Right kidney (tissue), 9 donors: ENCODE data around the gene SEC61B.

Experiments
- DNase-seq: peaks from one replicate; pipeline ENCODE4 v3.0.0-alpha.2; 2016
- long read RNA-seq, 8 donors: transcript quantifications; one replicate each; lab custom pipeline, GENCODE V29; 2026

Gene SEC61B
- long read RNA-seq, donor 1, transcript SEC61B-201 (4 exons, 545 nt): major isoform, 305 of 333 reads
- long read RNA-seq, donor 1, transcript SEC61B-202 (2 exons, 687 nt): minor isoform, 5 of 333 reads
- long read RNA-seq, donor 1, partial matches to known transcripts: 22 of 333 reads
- long read RNA-seq, donor 1, other reads (novel, unspliced or antisense): 0 of 333 reads
- long read RNA-seq, donor 2, transcript SEC61B-201 (4 exons, 545 nt): major isoform, 202 of 254 reads
- long read RNA-seq, donor 2, partial matches to known transcripts: 52 of 254 reads
- long read RNA-seq, donor 2, other reads (novel, unspliced or antisense): 0 of 254 reads
- long read RNA-seq, donor 3, transcript SEC61B-201 (4 exons, 545 nt): major isoform, 92 of 112 reads
- long read RNA-seq, donor 3, partial matches to known transcripts: 19 of 112 reads
- long read RNA-seq, donor 3, other reads (novel, unspliced or antisense): 0 of 112 reads
- long read RNA-seq, donor 4, transcript SEC61B-201 (4 exons, 545 nt): major isoform, 211 of 246 reads
- long read RNA-seq, donor 4, partial matches to known transcripts: 32 of 246 reads
- long read RNA-seq, donor 4, other reads (novel, unspliced or antisense): 0 of 246 reads
- long read RNA-seq, donor 5, transcript SEC61B-201 (4 exons, 545 nt): major isoform, 226 of 259 reads
- long read RNA-seq, donor 5, partial matches to known transcripts: 30 of 259 reads
- long read RNA-seq, donor 5, other reads (novel, unspliced or antisense): 0 of 259 reads
- long read RNA-seq, donor 6, transcript SEC61B-201 (4 exons, 545 nt): major isoform, 185 of 234 reads
- long read RNA-seq, donor 6, partial matches to known transcripts: 47 of 234 reads
- long read RNA-seq, donor 6, other reads (novel, unspliced or antisense): 0 of 234 reads
- long read RNA-seq, donor 7, transcript SEC61B-201 (4 exons, 545 nt): major isoform, 314 of 396 reads
- long read RNA-seq, donor 7, partial matches to known transcripts: 77 of 396 reads
- long read RNA-seq, donor 7, other reads (novel, unspliced or antisense): 0 of 396 reads
- long read RNA-seq, donor 8, transcript SEC61B-201 (4 exons, 545 nt): major isoform, 202 of 217 reads
- long read RNA-seq, donor 8, transcript SEC61B-202 (2 exons, 687 nt): minor isoform, 5 of 217 reads
- long read RNA-seq, donor 8, partial matches to known transcripts: 9 of 217 reads
- long read RNA-seq, donor 8, other reads (novel, unspliced or antisense): 0 of 217 reads

DNA sequence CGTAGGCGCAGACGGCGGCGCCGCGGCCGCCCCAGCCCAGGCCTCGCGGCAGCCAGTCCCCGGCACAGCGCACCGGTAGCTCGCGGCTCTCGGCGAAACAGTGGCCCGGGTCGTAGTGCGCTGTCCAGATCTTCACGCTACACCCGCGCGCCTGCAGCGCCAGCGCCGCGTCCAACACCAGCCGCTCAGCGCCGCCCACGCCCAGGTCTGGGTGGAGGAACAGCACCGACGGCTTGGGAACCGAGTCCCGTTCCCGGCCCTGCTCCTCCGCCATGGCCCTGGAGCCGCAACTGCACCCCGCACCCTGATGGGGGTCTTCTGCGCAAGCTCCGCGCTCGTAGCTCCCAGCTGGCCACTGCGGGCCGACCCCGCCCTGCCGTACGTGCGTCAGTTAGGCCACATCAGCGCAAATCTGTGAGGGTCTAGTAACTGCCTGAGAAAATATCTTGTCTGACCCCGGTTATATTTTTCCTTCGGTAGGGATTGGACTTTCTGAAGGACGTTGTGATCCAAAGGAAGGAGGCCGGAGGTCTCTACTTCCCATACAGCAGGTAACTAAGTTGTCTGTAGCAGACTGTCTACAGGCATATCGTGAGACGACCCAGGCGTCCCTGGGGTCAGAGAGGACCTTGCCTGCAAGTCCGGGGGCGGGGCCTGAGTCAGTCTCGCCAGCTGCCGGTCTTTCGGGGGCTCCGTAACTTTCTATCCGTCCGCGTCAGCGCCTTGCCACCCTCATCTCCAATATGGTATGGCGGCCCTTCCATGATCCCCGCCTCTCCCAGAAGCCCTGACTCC lies at the start of gene SEC61B, which contains the start of gene ALG2:
Gene SEC61B (plus strand): TSS at position 662 of the 795 bp plus-strand sequence. CDS start 82 bp downstream, at position 744.
Gene ALG2 (minus strand): TSS at position 322 of the 795 bp plus-strand sequence. CDS start 48 bp downstream, at position 274.
- peak; percentile 99 for DNase-seq

DNA sequence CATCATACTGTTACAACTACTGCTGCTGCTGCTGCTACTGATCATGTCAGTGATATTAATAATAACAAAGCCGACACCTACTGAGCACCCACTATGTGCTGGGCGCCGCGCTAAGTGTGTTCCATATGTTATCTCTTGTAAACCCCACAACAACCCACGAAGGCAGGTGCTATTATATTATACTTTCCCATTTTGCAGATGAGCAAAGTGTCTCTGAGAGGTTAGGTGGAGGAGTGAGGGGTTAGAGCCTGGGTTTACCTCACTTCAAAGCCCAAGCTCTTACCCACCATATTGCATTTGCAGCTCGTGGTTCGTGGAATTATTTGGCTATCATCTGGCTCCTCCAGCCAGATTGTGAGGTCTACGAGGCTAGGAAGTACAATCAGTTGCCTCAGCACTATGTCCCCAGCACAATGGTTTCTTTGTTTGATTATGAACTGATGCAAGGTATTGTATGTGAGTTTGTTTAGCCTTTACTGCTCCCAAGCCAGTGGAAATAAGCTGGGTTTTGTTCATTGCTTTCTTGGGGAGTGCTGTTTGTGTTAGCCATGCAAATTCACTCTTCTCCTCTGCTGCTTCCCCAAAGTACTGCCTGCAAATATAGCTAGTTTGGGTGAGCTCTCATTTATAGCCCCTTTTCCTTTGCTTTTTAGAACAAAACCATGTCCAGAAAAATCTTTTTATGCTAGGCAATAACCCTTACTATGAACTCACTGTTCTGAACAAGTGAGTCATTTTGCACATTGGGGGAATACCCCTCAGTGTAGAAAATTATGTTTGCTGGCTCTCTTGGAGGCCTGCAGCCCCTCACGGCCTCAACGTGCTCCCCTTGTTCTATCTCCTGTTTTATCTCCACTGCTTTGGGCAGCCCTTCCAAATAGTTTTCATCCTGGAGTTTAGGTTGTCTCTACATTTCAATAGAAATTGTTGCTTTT lies 48.2 kb upstream of the SEC61B start:
- no peak for DNase-seq

DNA sequence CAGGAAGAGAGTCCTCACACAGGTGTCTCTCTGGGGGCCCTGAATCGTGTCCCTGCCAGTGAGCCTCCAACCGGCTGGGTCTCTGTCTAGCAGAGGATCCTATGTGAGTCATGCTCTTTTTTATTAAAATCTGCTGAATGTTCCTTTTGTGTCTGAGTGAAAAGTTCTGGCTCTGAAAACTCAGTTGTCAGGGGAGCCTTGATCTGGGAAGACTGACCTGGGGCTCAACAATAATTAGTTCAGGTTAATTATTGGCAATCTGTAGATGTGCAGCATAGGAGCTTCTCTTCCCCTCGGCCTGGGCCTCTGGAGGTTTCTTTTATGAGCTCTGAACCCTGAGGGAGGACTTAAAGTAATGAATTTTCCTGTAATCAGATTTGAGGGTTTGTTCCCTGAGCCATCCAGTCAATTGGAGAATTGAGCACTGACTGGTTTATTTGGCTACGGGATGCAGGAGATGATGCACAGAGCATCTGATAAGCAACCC lies 45.5 kb upstream of the SEC61B start:
- DNase-seq: peak; percentile 20

DNA sequence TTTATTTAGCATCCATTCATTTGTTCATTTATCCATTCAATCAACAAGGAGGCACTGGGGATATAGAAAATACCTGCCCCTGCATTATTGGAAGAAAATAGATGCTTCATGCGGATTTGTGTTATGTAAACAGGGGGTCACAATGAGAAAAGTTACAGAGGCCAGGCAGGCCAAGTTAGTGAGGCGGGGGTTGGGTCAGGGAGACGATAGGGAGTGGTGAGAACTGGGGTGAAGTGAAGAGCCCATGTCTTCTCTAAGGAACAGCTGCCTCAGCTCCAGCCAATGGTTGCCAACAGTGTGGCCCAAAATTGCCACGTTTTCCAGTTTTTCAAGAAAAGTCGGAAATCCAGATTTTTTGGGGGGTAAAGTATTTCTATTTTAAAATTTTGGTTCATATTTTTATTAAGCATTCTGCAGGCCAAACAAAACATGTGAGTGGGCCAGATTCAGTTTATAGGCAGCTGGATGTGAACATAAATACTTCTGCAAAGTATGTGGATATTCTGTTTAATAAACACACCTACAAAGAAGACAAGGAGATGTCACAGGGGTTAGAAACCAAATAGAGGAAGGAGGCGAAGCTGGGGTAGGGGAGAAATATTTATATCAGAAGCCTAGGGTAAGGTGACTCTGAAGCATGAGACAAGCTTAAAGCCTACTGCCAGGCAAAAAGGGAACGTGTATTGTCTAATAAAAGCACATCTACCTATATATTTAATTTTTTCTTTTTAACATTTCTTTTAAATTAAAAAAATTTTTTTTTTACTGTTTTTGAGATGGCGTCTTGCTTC lies 44.3 kb upstream of the SEC61B start:
- no peak for DNase-seq

DNA sequence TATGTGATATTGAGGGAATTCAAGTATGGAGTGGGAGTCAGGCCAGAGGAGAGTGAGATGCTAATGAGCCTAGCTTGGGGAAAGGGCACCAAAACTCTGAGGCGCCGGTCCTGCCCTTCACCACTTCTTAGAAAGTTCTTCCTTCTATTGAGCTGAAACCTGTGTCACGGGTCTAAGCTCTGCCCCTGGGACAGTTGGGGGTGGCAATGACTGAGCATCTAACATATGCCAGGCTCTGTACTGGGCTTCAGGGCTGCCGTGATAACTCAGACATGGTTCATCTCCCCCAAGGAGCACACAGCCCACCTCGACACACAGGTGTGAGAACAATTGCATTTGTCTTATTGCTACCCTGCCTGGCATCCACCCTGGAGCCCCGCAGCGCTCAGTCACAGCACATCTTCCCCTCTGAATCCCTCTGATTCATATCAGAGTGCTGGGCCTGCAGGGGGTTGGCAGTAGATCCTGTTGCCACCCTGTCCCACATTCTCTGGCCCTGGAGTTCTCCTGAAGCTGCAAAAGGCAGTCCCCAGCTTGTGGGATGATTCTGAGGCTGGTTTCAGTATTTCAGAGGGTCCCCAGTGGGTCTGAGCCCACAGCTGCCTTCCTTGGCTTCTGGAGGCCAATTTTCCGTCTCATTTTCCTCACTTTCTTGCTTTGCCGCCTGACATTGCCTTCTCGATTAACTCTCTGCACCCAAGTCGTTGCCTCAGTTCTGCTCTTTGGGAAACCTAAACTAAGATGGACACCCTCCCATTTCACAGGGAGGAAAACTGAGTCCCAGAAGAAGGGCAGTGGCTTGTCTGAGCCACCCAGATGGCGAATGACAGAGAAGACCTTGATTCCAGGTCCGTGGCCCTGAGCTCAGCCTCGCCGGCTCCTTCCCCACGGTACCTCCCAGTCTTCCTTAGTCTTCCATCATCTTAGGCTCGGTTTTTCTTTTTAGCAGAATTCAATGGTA lies 42.9 kb upstream of the SEC61B start:
- DNase-seq: no peak

DNA sequence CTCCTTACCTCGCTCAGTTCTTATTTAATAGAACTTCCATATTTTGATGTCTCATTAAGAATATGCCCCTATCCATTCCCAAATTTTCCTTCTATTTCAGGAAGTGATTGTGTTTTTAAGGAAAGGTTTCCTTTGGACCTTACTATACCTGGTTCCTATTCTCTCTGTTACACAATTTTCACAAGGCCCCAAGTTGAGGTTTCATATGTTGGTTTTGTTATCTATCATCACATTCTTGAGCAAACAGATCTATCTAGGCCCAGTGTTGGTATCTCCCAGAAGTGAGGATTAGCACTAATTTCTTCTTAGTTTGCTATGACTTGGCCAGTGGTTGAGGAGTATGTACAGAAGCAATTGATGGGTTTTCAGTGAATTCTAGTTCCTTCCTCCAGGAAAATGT lies 41.9 kb upstream of the SEC61B start:
- DNase-seq: no peak

DNA sequence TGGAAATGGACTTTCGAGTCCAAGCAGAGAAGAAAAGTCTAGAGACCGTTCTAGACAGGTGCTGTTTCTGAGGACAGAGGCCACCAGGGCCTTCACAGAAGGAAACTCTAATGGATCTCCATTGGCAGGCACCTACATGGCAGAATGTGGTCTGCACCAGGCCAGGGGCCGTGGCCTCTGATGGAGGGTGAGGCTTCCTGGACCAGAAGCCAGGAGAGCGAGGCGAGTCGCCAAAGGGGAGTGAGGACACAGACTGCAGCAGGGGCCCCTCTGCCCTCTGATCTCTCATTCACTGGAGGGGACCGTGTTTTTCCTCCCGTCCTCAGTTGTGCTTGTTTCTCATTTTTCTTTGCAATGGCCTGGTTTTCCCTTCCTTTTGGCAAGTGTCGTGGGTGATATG lies 41.4 kb upstream of the SEC61B start:
- no peak for DNase-seq

DNA sequence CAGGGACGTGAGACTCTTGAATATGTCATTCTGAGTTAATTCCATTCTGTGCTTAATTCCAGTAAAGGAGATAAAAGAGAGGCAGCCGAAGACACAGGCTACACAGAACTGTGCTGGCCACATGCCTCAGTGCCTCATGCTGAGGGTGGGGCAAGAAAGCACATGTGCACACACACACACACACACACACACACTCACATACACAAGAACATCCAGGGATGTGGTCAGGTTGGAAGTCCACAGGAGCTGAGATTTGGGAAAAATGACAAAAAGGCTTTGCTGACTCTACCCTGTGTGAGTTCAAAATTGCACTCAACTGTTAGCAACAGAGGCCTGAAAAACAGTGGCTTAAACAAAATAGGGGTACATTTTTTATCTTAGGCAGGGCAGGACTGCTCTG lies 40.9 kb upstream of the SEC61B start:
- DNase-seq: no peak

DNA sequence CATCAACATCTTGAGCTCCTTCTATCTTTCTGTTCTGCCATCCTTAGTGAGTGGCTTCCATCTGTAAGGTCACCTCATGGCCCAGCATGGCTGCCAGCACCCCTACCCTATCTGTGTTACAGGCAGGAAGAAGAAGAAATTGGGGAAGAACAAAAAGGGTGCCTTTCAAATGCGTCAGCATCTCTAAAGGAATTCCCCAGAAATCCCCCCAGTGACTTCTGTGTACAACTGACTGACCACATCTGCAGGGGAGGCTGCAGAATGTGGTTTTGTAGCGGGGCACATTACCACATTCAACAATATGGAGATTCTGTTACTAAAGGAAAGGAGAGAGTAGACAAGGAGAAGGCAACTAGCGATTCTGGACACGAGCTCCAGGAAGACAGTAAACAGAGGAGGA lies 40.5 kb upstream of the SEC61B start:
- DNase-seq: no peak

DNA sequence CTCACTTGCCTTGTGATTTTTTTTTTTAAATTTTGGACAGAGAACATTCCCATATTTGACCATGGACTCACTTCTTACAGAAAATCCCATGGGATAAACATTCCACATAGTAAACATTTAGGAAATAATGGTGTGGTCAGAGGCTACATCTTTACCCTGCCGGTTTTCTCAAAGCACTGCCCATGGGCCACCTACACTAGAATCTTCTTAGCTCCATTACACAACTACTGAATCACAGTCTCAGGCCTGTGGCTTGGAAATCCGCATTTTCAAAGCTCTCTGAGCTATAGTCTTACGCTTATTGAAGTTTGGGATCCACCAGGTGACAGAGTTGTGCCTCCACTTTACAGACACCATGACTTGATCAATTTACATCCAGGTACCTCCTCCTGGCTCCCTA lies 39.7 kb upstream of the SEC61B start:
- no peak for DNase-seq

DNA sequence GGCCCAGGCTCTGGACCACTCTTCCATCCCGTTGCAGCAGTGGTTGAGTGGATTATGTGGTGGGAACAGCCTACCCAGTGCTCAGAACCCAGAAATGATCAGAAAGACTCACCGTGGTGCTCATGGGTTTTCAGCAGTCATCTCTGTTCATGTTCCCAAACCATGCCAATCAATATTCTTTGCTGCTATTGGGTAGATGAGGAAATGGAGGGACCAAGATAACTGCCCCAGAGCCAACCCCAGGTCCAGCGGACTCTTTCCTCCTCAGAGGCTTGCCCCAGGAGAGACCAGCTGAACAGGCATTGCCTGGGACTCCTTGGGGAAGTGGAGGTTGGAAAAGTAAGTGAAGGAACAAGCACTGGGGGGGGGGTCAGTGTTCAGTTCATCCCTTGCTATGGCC lies 38.5 kb upstream of the SEC61B start:
- DNase-seq: no peak

DNA sequence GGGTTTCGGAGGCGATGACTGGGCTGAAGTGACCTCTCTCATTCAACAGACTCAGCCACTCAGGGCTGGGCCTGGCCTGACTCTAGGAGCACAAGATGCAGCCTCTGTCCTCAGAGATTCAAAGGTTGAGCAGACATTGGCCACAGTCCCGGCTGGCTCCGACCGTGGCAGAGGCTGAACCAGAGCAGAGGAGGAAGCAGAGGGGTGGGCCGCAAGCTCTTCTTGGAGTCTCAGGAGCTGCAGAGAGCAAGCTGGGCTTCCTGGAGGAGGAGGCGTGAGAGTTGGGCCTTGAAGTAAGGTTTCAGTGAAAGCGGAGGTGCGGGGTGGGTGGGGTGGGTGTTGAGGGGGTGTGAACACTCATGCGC lies 38.0 kb upstream of the SEC61B start:
- no peak for DNase-seq

DNA sequence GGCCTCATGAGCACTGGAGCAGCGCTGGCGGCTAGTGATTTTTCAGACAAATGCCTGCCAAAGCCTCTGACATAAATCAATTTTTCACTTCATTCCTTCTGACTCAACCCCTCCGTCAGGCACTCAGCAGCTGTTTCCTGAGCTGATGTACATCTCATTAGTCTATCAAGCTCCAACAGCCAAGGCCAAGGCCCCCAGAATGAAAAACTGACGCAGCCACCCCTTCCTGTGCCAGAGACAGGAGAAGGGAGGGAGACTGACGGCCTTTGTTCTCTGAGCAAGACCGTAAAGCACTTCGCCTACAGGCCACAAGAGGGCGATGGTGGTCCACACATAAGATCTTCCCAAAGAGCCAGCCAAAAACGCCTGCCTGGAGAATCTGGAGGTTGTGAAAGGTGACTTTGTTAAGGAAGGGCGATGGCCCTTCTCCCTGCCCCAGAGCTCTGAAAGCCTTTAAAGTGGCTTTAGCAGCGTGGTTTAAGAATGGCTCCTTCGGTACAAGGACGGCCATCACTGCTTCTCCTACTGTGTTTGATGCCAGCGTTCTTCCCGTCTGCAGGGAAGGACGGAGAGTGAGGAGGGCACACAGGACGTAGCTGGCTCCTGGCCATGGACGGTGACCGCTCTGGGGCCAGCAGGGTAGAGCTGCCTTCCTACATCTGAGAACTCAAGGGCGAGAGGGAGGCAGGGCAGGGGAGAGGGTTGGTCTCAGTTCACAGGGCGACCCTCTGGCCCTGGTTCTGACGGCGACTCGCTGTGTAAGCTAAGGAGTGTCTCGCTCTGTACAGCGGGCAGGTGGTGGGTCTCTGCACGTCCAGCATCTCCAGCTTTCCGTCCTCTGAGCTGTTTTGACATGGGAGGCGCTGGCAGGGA lies 37.4 kb upstream of the SEC61B start:
- peak; percentile 80 for DNase-seq

DNA sequence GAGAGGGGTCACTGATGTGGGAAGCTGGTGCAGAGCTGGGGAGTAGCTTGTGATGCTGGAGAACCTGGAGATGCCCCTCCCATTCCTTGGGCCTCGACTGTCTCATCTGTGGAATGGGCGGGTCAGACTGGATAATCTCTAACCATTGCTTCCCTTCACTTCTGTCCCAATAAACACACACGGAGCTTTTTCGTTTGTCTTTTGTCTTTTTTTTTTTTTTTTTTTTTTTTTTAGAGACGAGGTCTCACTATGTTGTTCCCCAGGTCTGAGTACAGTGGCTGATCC lies 36.8 kb upstream of the SEC61B start:
- no peak for DNase-seq

DNA sequence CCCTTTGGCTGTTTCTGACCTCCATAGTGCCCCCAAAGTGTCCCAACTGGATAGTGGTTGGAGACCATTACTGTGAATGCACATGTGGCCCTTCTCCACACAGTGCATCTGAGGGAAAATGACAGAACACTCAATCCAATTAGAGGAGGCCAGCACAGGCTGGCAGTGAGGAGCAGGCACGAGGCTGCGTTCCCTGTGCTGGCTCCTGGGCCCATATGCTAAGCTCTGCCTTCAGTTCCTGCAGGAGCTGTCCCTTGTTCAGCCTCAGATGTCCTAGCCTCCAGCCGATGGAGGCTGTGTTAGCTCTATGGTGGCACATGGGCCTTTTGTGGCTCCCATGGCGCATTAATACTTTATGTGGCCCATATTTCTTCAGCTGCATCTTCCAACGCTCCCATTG lies 36.1 kb upstream of the SEC61B start:
- DNase-seq: no peak

DNA sequence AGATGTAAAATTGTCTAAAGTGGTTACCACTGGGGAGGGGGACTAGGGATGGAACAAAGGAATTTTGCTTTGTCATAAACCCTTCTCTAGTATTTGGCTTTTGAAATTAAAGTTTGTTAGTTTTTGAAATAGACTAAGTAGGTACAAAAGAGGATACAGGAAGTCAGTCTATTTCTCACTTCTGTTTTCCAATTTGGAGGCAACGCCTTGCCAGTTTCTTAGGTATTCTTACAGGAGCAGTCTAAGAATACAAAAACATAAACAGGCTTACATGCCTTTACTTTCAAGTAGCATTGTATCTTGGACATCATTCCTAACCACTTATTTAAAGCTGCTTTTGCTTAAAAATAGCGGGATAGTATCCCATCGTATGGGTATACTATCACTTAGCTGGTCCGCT lies 34.8 kb upstream of the SEC61B start:
- no peak for DNase-seq

DNA sequence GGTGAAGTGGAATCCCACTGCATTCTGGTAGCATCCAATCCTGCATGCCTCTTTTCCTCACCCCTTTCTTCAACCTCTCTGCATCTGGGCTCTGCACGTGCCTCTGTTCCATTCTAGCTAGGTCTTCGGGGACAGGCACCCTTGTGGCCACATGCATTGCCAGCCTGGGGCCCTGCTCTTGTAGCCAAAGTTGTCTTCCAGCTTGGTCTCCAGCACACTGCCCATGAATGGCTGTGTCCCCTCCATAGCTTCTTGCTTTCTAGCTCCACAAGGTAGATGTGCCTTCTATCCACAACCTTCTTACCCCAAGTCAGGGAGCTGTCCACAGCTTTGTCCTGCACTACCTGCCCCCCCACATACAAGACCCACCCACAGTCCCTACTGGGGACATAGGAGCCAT lies 32.9 kb upstream of the SEC61B start:
- DNase-seq: no peak
